Right cardiac atrium (tissue), 5 donors: ENCODE measurements around the gene SDS. TPM values are rescaled to one million over a fixed set of nuclear protein-coding genes. Genes with fewer than 3 reads are reported as not detected.

Experiments used
- ATAC-seq, 2 donors: fragments of 200-7000 bp; cut with Tn5 transposase; one replicate each; pipeline versions ENCODE4 v1.8.0 to v1.9.1; 2020; ENCODE audit warnings: moderate library complexity in 2 of 2, mild to moderate bottlenecking in 1 of 2
- DNase-seq, 3 donors: peaks; one replicate each; pipeline ENCODE4 v3.0.0-alpha.2; 2020
- H3K27ac ChIP-seq: one replicate; pipeline ENCODE4 v1.5.1; 2013; ENCODE audit warnings: mild to moderate bottlenecking, low read length, control low read depth, moderate library complexity
- H3K27me3 ChIP-seq: one replicate; pipeline ENCODE4 v1.6.1; 2013; ENCODE audit not compliant: control insufficient read depth, insufficient read depth
- H3K4me1 ChIP-seq: one replicate; pipeline ENCODE4 v1.6.1; 2013; ENCODE audit warnings: low read length; ENCODE audit not compliant: control insufficient read depth, insufficient read depth
- H3K4me3 ChIP-seq: one replicate; pipeline ENCODE4 v1.5.1; 2013; ENCODE audit warnings: low read length, control low read depth
- H3K9me3 ChIP-seq: one replicate; pipeline ENCODE4 v1.6.1; 2013; ENCODE audit warnings: low read length; ENCODE audit not compliant: control insufficient read depth
- WGBS: extraction: QIAGEN DNeasy Blood & Tissue Kit; methylation state at CpG from one replicate; pipeline ENCODE4 v1.1.7; 2013; 5-methylcytosine and 5-hydroxymethylcytosine counted together
- intact Hi-C, 4 donors: fragments of 100-400 bp; cut with DNase I; formaldehyde crosslinking; loops; one replicate each; pipeline versions ENCODE4 v1.11.0 to v1.14.0; 2022 to 2023
- long read RNA-seq, 4 donors: library from polyadenylated mRNA; unstranded; transcript quantifications; one replicate each; pipeline ENCODE4 v2.0.0, GENCODE V29; 2020 to 2021
- polyA plus RNA-seq: library from polyadenylated mRNA; stranded (reverse); fragments of 200-250 nt; gene quantifications from one replicate; pipeline ENCODE4 v1.2.3, GENCODE V29; 2013
- total RNA-seq, 4 donors: library from RNA; stranded (reverse); fragmentation: NEBNext Ultra II Directional; extraction: Animal tissue kit (Norgen Biotek cat#: 25700); gene quantifications; one replicate each; pipeline ENCODE4 v1.2.1, GENCODE V29; 2021
- donor health status: healthy with polysubstance abuse.
- donor health status: DM: no; HTN: yes; CAD: no.
- donor health status: DM: no; HTN: no; CAD: no.
- donor health status: DM: no; HTN: yes; CAD: no; lungs with severe emphysema.
- donor health status: DM: yes; HTN: yes; CAD: no.

Gene SDS
- total RNA-seq: under 1 TPM in 3 of 4 donors, not detected in 1; 0.26 to 0.58 (median 0.34) TPM
- 0.52 TPM for polyA plus RNA-seq
- long read RNA-seq, donor 1, partial matches to known transcripts: 0 of 1 reads
- long read RNA-seq, donor 1, other reads (novel, unspliced or antisense): 1 of 1 reads
- long read RNA-seq, donor 2: 0 reads
- long read RNA-seq, donor 3: 0 reads
- long read RNA-seq, donor 4, partial matches to known transcripts: 0 of 1 reads
- long read RNA-seq, donor 4, other reads (novel, unspliced or antisense): 0 of 1 reads

- DNase-seq (peak; percentile 67 to 90 (median 87)), ATAC-seq (peak; percentile 80)
- Histone ChIP-seq H3K27me3 (no peaks in the 10 kb centered on the region), H3K9me3 (no peaks in the 10 kb centered on the region), H3K27ac (no peak within 1 kb of the TSS), H3K4me1 (peaks cover 2% of the 10 kb centered on the region), H3K4me3 (peak within 1 kb of the TSS; percentile 33)
- intact Hi-C loops: no loop called here
- 18% methylated on average over 14 of the region's 14 CpGs for WGBS
These were observed at the start of gene SDS for GRCh38 chr12:113403435-113404415. TSS of gene SDS (minus strand) at chr12:113403887. CDS start at chr12:113399708, 4,179 bp downstream.

DNA sequence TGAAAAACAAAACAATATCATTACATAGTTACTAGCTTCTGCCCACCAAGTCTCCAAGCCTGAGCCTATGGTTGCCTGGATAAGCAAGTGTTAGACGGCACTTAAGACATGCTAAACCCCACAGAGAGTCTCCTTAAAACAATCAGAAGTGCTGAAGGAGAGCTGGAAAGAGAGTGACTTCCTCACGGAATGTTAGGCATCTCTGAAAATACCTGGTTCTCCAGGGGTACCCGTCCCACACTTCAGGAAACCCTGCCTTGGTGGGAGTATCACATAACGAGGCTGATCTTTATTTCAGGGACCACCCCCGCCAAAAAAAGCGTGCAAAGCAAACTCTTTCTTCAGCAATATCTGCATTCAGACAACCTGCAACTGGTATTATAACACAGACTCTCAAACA is 49.6 kb upstream of the SDS start:
- H3K27me3 ChIP-seq: peaks cover 2% of the 10 kb centered on the region
- no peak for DNase-seq
- H3K9me3 ChIP-seq: no peaks in the 10 kb centered on the region
- H3K4me3 ChIP-seq: no peak overlapping the region
- 24% methylated on average over 6 of the region's 6 CpGs for WGBS
- H3K27ac ChIP-seq: no peak overlapping the region
- intact Hi-C loops: no loop called here
- H3K4me1 ChIP-seq: no peaks in the 10 kb centered on the region
- ATAC-seq: no peak

DNA sequence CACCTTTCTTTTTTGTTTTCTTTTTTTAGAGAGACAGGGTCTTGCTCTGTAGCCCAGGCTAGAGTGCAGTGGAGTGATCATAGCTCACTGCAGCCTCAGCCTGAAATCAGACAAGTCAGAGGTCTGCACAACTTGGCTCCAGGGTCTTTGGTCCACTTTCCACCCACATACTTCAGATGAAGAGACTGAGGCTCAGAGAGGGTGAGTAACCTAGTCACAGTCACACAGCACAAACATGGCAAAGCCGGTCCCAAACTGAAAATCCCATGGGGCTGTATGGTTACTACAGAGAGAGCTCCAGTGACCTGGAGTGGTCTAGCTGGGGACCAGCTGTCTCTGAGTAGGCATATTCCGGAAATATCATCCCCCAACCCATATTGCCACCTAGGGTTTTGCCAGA is 48.8 kb upstream of the SDS start:
- ATAC-seq: no peak
- Histone ChIP-seq H3K9me3 (no peaks in the 10 kb centered on the region), H3K4me1 (no peaks in the 10 kb centered on the region), H3K27ac (no peak overlapping the region), H3K27me3 (no peaks in the 10 kb centered on the region), H3K4me3 (no peak overlapping the region)
- intact Hi-C loops: no loop called here
- no peak for DNase-seq
- 88% methylated on average over 2 of the region's 2 CpGs for WGBS

GRCh38 chr12:113449839-113450238 is 46.2 kb upstream of the SDS start:
- intact Hi-C loops: no loop called here
- WGBS: 91% methylated on average over 1 of the region's 1 CpG
- DNase-seq: no peak
- Histone ChIP-seq H3K9me3 (no peaks in the 10 kb centered on the region), H3K27ac (no peak overlapping the region), H3K4me1 (no peaks in the 10 kb centered on the region), H3K4me3 (no peak overlapping the region), H3K27me3 (no peaks in the 10 kb centered on the region)
- no peak for ATAC-seq

- WGBS: 95% methylated on average over 2 of the region's 2 CpGs
- Histone ChIP-seq H3K4me1 (no peaks in the 10 kb centered on the region), H3K9me3 (no peaks in the 10 kb centered on the region), H3K27me3 (no peaks in the 10 kb centered on the region), H3K4me3 (no peak overlapping the region), H3K27ac (no peak overlapping the region)
- DNase-seq (no peak), ATAC-seq (no peak)
- intact Hi-C loops: no loop called here
These were observed 45.6 kb upstream of the SDS start for GRCh38 chr12:113449299-113449698.

- H3K9me3 ChIP-seq: no peaks in the 10 kb centered on the region
- no peak for ATAC-seq
- no peak for DNase-seq
- H3K27me3 ChIP-seq: no peaks in the 10 kb centered on the region
- no peak overlapping the region for H3K4me3 ChIP-seq
- no peak overlapping the region for H3K27ac ChIP-seq
- no peaks in the 10 kb centered on the region for H3K4me1 ChIP-seq
- intact Hi-C loops: no loop called here
- 49% methylated on average over 7 of the region's 7 CpGs for WGBS
These were observed 45.2 kb upstream of the SDS start for GRCh38 chr12:113448873-113449272.

DNA sequence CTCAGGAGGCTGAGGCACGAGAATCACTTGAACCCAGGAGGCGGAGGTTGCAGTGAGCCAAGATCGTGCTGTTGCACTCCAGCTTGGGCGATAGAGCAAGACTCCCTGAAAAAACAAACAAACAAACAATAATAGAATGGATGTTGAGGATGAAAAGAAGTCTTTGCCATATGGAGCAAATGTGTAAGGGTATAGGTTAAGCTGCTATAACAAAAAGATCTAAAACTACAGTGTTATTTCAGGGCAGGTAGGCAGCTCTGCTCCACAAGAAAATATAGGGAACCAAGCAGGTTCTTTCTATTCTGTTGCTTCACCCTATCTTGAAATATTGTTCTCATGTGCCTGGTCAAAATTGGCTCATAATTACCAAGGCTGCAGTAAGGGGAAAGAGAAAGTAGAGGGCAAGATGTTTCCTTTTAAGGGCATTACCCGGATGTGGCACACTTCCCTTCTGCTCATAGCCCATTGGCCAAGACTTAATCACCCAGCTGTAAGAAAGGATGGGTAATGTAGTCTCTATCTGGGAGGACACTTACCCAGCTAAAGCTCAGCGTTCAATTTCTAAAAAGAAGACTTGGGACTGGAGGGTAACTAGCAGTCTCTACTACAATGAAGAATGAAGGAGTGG is 42.0 kb upstream of the SDS start:
- ATAC-seq (no peak), DNase-seq (no peak)
- no peak overlapping the region for H3K4me3 ChIP-seq
- H3K27ac ChIP-seq: no peak overlapping the region
- 83% methylated on average over 6 of the region's 6 CpGs for WGBS
- intact Hi-C loops: no loop called here
- no peaks in the 10 kb centered on the region for H3K4me1 ChIP-seq
- no peaks in the 10 kb centered on the region for H3K9me3 ChIP-seq
- H3K27me3 ChIP-seq: no peaks in the 10 kb centered on the region

DNA sequence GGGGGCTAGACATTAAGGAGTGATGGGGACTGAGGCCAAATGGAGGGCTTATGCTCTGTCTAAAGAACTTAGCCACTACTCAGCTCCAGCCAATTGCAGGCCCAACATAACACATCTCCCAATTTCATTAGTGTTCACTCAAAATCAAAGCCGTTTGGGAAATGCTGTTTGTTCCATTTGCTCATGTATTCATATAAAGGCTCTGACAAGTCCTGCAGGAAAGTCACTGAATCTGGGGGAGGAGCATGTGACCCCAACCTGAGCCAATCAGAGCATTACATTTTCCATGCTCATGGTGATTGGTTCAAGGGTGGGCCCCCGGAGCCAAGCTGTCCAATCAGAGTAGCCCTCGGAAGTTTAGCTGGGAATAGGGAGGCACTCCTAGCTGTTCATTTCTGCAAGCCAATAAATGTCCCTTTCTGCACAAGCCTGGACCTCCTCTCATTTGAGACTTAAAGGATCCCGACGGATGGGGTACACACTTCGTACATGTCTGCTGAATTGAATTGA is 39.4 kb upstream of the SDS start:
- no peak for DNase-seq
- H3K27me3 ChIP-seq: no peaks in the 10 kb centered on the region
- WGBS: 84% methylated on average over 6 of the region's 6 CpGs

DNA sequence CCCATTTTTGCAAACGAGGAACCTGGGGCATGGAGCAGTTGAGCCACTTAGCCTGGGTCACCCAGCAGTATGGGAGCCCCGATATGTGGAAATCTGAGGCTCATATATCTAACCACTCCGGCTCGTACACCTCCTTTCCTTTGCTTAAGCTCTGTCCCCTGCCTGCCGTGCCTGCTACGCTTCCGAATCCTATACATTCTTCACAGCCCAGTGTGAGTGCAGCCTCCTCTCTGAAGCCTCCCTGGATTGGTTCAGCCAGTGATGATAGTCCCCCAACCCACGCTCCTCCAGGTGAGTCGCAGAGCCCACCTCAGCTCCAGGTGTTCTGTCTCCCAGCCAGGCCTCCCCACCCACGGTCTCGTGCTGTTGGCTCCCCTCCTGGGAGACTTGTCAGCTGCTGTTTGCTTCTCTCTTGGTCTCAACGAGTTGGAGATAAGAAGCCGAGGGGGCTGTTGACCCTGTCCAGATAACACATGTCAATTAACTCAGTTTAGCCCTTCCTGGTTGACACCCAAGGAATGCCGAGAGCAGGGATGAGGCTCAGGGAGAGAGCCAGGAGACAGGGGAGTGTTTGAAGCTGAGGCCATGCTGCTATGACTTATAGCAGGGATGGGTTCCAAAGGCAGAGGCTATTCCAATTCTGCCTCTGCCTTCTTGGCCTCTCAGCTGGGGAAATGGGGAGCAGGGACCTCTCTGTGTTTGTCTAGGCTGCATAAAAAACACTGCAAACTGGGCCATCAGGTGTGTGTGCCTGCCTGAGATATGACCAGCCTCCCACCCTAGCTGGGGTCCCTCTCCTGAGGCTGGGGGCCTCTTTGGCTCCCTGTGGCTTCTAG is 37.5 kb upstream of the SDS start:
- WGBS: 29% methylated on average over 14 of the region's 14 CpGs
- no peak for DNase-seq
- H3K27me3 ChIP-seq: no peaks in the 10 kb centered on the region

More for the DNA sequence above, 39.4 kb upstream of the SDS start:
- no peaks in the 10 kb centered on the region for H3K4me1 ChIP-seq
- intact Hi-C loops: loop anchor here in 1 of 4 donors (5.0 kb wide), 1 partner anchor 469 kb away; no protein-coding TSS in a partner anchor
- no peaks in the 10 kb centered on the region for H3K9me3 ChIP-seq
- ATAC-seq: no peak
- H3K4me3 ChIP-seq: no peak overlapping the region
- no peak overlapping the region for H3K27ac ChIP-seq

GRCh38 chr12:113440336-113440735 is 36.6 kb upstream of the SDS start:
- intact Hi-C loops: loop anchor here in 1 of 4 donors (5.0 kb wide), 1 partner anchor 472 kb away; no protein-coding TSS in a partner anchor
- no peak overlapping the region for H3K4me3 ChIP-seq
- H3K9me3 ChIP-seq: no peaks in the 10 kb centered on the region
- H3K27ac ChIP-seq: no peak overlapping the region
- H3K27me3 ChIP-seq: no peaks in the 10 kb centered on the region
- no peaks in the 10 kb centered on the region for H3K4me1 ChIP-seq
- ATAC-seq: no peak
- no peak for DNase-seq
- WGBS: 64% methylated on average over 7 of the region's 7 CpGs

More for the DNA sequence above, 37.5 kb upstream of the SDS start:
- H3K4me3 ChIP-seq: no peak overlapping the region
- no peaks in the 10 kb centered on the region for H3K4me1 ChIP-seq
- no peaks in the 10 kb centered on the region for H3K9me3 ChIP-seq
- intact Hi-C loops: loop anchor here in 1 of 4 donors (5.0 kb wide), 1 partner anchor 471 kb away; no protein-coding TSS in a partner anchor
- no peak overlapping the region for H3K27ac ChIP-seq
- ATAC-seq: no peak
